Adipocyte (in vitro differentiated cells): Measurements from ENCODE around the gene FOXRED2.

ENCODE experiments used
- DNase-seq: peaks from one replicate; pipeline ENCODE4 v3.0.0-alpha.2; 2015; ENCODE audit warnings: low read depth
- H3K27me3 ChIP-seq: replicated peaks from 2 replicates; pipeline ENCODE4 v1.7.0; 2013; ENCODE audit warnings: mild to moderate bottlenecking, low read length, moderate library complexity; ENCODE audit not compliant: control insufficient read depth, insufficient read depth
- H3K36me3 ChIP-seq: 2 replicates; pipeline ENCODE4 v1.7.0; 2013; ENCODE audit warnings: low read length, mild to moderate bottlenecking, moderate library complexity; ENCODE audit not compliant: control insufficient read depth, insufficient read depth, severe bottlenecking
- H3K4me1 ChIP-seq: 2 replicates; pipeline ENCODE4 v1.7.0; 2013; ENCODE audit warnings: mild to moderate bottlenecking, low read length, moderate library complexity; ENCODE audit not compliant: control insufficient read depth, insufficient read depth
- H3K4me3 ChIP-seq: 2 replicates; pipeline ENCODE4 v1.7.0; 2013; ENCODE audit warnings: mild to moderate bottlenecking, low read length, moderate library complexity
- H3K9ac ChIP-seq: 2 replicates; pipeline ENCODE4 v1.7.0; 2013; ENCODE audit warnings: mild to moderate bottlenecking, low read length, moderate library complexity
- H3K9me3 ChIP-seq: 2 replicates; pipeline ENCODE4 v1.7.0; 2013; ENCODE audit warnings: mild to moderate bottlenecking, low read length, moderate library complexity; ENCODE audit not compliant: control insufficient read depth

Gene FOXRED2

DNA sequence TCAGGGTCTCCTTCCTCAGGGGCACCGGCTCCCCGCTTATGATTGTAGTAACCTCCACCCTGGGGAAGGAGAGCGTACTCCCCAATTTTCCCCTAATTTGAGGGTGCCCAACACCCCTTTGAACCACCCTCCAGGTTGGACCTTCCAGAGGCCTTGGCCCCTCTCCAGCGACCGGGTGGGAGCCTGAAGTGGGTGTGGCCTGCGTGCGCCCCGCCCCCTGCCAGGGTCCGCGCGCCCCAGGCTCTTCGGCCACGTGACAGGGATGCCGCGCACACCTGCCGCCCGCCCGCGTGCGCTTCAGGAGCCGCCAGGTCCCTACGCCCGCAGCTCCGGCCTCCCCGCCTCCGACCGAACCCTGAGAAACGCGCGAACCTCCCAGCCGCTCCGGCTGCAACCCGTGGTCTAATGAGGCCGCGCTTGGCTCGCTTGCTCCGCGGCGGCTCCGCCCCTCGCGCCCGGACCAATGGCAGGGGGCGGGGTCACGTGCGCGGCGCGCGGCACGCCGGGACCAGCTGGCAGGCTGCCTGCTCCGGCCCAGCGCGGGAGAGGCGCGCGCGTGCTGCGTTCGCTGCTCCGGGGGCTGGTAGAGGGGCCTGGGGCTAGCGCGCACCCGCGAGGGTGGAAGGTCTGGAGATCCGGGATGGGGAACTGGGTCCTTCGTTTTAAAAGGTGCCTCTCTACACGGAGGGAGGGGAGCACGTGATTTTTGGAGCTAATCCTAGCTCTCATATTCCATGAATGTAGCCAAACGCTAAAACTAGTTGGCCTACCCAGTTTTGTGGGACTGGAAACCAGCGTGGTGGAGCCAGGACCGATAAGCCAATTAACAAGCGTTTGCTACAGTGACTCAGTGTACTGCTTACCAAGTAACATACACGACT lies at the start of gene FOXRED2:
Gene FOXRED2 (minus strand): TSS at position 404 of the 881 bp plus-strand sequence. CDS start 618 bp downstream, outside the sequence.
- Histone ChIP-seq H3K9me3 (no peaks in the 10 kb centered on the region), H3K4me3 (peak within 1 kb of the TSS; percentile 79), H3K27me3 (no peaks in the 10 kb centered on the region), H3K36me3 (peaks cover 15% of the 10 kb centered on the region), H3K9ac (peak within 1 kb of the TSS; percentile 84), H3K4me1 (peaks cover 23% of the 10 kb centered on the region)
- peak; percentile 93 for DNase-seq

- Histone ChIP-seq H3K36me3 (no peaks in the 10 kb centered on the region), H3K27me3 (peaks cover 50% of the 10 kb centered on the region), H3K9ac (no peak overlapping the region), H3K9me3 (no peaks in the 10 kb centered on the region), H3K4me1 (no peaks in the 10 kb centered on the region), H3K4me3 (no peak overlapping the region)
- no peak for DNase-seq
Observed at GRCh38 chr22:36554098-36554497, 47.3 kb upstream of the FOXRED2 start.

DNA sequence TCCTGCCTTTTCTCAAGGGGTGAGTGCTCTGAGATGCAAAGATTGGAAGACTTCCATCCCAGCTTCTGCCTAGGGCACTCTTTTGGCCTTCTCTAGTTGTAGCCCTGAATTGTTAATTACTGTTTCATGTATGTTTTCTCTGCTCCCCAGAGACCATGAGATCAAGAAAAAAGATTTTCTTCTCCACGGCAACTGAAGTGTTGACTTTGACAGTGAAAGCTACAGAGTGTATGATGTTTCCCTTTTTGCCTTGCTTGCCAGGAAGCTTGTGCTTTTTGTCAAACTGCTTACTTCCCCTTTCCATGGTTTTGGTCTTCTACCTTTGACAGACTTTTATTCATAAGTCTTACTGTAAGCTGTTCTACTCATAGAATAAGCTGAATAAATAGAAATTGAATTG lies 45.4 kb upstream of the FOXRED2 start:
- no peak overlapping the region for H3K4me3 ChIP-seq
- DNase-seq = no peak
- H3K36me3 ChIP-seq = no peaks in the 10 kb centered on the region
- H3K9ac ChIP-seq = no peak overlapping the region
- no peaks in the 10 kb centered on the region for H3K4me1 ChIP-seq
- H3K9me3 ChIP-seq = no peaks in the 10 kb centered on the region
- H3K27me3 ChIP-seq = peaks cover 50% of the 10 kb centered on the region

- H3K9ac ChIP-seq = no peak overlapping the region
- no peaks in the 10 kb centered on the region for H3K36me3 ChIP-seq
- DNase-seq = no peak
Observed at GRCh38 chr22:36550701-36551495, 44.1 kb upstream of the FOXRED2 start.

GRCh38 chr22:36549033-36549432 lies 42.2 kb upstream of the FOXRED2 start:
- Histone ChIP-seq H3K4me1 (no peaks in the 10 kb centered on the region), H3K9ac (no peak overlapping the region), H3K27me3 (peaks cover 32% of the 10 kb centered on the region), H3K4me3 (no peak overlapping the region), H3K9me3 (no peaks in the 10 kb centered on the region), H3K36me3 (no peaks in the 10 kb centered on the region)
- DNase-seq = no peak

More at GRCh38 chr22:36550701-36551495, 44.1 kb upstream of the FOXRED2 start:
- Histone ChIP-seq H3K4me1 (no peaks in the 10 kb centered on the region), H3K27me3 (peaks cover 36% of the 10 kb centered on the region), H3K4me3 (no peak overlapping the region), H3K9me3 (no peaks in the 10 kb centered on the region)

GRCh38 chr22:36548606-36549005 lies 41.8 kb upstream of the FOXRED2 start:
- Histone ChIP-seq H3K9me3 (no peaks in the 10 kb centered on the region), H3K9ac (no peak overlapping the region), H3K27me3 (peaks cover 30% of the 10 kb centered on the region), H3K4me1 (no peaks in the 10 kb centered on the region), H3K4me3 (no peak overlapping the region), H3K36me3 (no peaks in the 10 kb centered on the region)
- no peak for DNase-seq

DNA sequence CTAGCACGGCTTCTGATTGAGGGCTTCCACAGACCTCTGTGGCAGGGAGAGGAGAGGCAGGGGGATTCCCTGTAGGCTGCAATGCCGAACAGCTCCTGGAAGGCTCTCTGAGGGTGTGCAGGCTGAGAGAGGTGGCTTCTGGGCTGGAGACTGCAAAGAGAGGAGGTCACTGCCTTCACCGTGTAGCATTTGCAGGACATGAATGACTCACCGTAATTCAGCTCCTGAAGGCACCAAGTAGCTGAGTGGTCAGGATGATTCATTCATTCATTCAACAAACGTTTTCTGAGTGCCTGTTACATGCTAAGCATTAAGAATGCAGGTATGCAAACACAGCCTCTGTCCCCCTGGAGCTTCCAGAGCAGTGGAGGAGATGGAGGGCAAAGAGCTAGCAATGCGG lies 40.1 kb upstream of the FOXRED2 start:
- peak; percentile 47 for DNase-seq
- Histone ChIP-seq H3K36me3 (no peaks in the 10 kb centered on the region), H3K27me3 (peaks cover 20% of the 10 kb centered on the region), H3K9me3 (no peaks in the 10 kb centered on the region), H3K4me1 (no peaks in the 10 kb centered on the region), H3K9ac (no peak overlapping the region), H3K4me3 (no peak overlapping the region)

DNA sequence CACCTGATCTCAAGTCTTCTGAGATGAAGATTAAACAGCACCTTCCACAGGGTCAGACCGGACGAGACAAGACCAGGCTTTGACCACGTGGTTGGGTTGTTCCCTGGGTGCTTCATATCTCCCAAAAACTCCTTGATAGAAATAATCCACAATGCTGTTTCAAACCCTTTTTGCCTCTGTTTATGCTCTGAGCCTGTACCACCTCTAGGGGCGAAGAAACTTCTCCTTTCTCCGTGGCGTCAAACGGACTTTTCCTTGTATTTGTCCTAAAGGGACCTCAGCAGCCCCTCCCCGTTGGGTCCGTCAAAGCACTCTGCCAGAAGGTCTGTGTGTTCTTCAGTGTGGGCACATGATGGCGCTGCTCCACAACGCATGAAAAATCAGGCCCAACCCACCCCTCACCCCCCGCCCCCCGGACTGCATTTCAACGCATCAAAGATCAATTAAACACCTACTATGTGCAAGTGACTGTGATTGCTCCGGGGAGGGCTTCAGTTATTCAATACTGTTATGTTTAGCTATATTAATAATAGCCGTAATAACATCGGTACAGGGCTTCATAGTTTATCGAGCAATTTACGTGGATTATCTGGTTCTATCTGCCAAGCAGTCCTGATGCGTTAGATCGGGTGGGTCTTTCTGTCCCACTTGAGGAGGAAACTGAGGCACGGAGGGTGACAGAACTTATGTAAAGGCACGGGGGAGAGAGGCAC lies 39.4 kb upstream of the FOXRED2 start:
- peak overlapping the region; percentile 35 for H3K9ac ChIP-seq
- peak; percentile 76 for DNase-seq
- H3K4me3 ChIP-seq = no peak overlapping the region

GRCh38 chr22:36544107-36544620 lies 37.3 kb upstream of the FOXRED2 start:
- Histone ChIP-seq H3K4me1 (no peaks in the 10 kb centered on the region), H3K36me3 (no peaks in the 10 kb centered on the region), H3K9ac (no peak overlapping the region), H3K9me3 (no peaks in the 10 kb centered on the region), H3K27me3 (no peaks in the 10 kb centered on the region), H3K4me3 (no peak overlapping the region)
- no peak for DNase-seq

More for the DNA sequence above, 39.4 kb upstream of the FOXRED2 start:
- H3K9me3 ChIP-seq = no peaks in the 10 kb centered on the region
- H3K4me1 ChIP-seq = no peaks in the 10 kb centered on the region
- no peaks in the 10 kb centered on the region for H3K36me3 ChIP-seq
- H3K27me3 ChIP-seq = peaks cover 13% of the 10 kb centered on the region

DNA sequence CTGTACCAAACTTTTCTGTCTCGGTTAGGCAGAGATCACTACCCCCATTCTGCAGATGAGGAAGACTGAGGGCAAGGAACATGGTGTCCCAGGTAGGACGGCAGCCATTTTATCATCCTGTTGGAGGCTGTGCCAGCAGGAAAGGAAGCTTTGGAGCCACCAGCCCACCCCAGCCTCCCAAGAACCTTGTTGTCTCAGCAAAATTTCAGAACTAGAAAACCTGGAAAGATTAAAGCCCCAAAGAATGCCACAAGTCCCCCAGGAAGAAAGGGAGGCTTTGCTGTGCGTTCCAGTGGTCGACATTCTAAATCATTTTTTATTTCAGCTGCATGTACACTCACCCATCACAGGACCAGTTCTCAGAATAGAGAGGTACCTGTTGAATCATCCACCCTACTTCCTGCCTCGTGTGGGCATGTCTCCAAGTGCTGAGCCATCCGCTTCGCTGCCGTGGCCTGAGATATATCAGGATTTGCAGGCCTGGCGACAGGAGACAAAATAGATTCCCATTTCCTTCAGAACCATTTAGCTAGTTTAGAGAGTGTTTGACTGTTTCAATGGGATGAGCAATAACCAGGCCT lies 35.1 kb upstream of the FOXRED2 start:
- no peaks in the 10 kb centered on the region for H3K9me3 ChIP-seq
- H3K27me3 ChIP-seq = no peaks in the 10 kb centered on the region
- H3K9ac ChIP-seq = peak overlapping the region; percentile 3
- peak; percentile 30 for DNase-seq
- no peaks in the 10 kb centered on the region for H3K36me3 ChIP-seq
- H3K4me3 ChIP-seq = no peak overlapping the region
- no peaks in the 10 kb centered on the region for H3K4me1 ChIP-seq
